Duodenal mucosa (tissue), 2 donors: ENCODE results near the gene MKRN2.

Experiments used
- H3K27ac ChIP-seq: one replicate; pipeline ENCODE4 v1.7.0; 2013; ENCODE audit warnings: low read depth, low read length
- H3K27me3 ChIP-seq, 2 donors: one replicate each; pipeline ENCODE4 v1.7.0; 2013; ENCODE audit warnings: low read length in 2 of 2, control low read depth in 1 of 2; ENCODE audit not compliant: insufficient read depth in 2 of 2, control insufficient read depth in 1 of 2
- H3K36me3 ChIP-seq, 2 donors: one replicate each; pipeline ENCODE4 v1.7.0; 2013; ENCODE audit warnings: low read length in 2 of 2, control low read depth in 1 of 2; ENCODE audit not compliant: insufficient read depth in 2 of 2, control insufficient read depth in 1 of 2
- H3K4me1 ChIP-seq, 2 donors: one replicate each; pipeline ENCODE4 v1.7.0; 2013; ENCODE audit warnings: low read length in 2 of 2, control low read depth in 1 of 2; ENCODE audit not compliant: insufficient read depth in 2 of 2, control insufficient read depth in 1 of 2
- H3K4me3 ChIP-seq, 2 donors: one replicate each; pipeline ENCODE4 v1.7.0; 2013; ENCODE audit warnings: low read length in 2 of 2, low read depth in 1 of 2
- H3K9ac ChIP-seq, 2 donors: one replicate each; pipeline ENCODE4 v1.7.0; 2013; ENCODE audit warnings: low read length in 2 of 2, low read depth in 1 of 2
- H3K9me3 ChIP-seq, 2 donors: one replicate each; pipeline ENCODE4 v1.7.0; 2013; ENCODE audit warnings: low read length in 2 of 2, control low read depth in 1 of 2; ENCODE audit not compliant: control insufficient read depth in 1 of 2

Gene MKRN2

DNA sequence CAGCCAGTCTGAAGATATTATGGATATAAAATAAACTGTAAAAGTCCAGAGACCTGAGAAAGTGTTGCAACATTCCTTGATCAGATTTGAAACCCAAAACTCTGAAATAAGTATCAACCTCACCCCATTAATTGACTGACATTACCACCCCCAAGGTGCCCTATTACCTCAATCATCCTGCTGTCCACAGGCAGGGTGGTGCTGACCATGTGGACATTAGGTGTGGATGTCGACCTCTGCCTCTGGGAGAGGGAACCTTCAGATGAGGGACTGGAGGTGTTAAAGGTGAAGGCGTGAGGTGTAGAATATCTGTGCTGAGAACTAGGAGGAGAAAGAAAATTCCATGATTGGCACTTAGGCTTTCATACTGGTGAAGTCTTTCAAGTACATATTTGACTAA lies 47.1 kb downstream of the MKRN2 start:
- Histone ChIP-seq H3K4me3 (no peak overlapping the region), H3K9ac (no peak overlapping the region), H3K4me1 (no peaks in the 10 kb centered on the region), H3K9me3 (no peaks in the 10 kb centered on the region), H3K36me3 (peaks cover 33 to 85% of the 10 kb centered on the region in 2 donors), H3K27me3 (no peaks in the 10 kb centered on the region), H3K27ac (no peak overlapping the region)

DNA sequence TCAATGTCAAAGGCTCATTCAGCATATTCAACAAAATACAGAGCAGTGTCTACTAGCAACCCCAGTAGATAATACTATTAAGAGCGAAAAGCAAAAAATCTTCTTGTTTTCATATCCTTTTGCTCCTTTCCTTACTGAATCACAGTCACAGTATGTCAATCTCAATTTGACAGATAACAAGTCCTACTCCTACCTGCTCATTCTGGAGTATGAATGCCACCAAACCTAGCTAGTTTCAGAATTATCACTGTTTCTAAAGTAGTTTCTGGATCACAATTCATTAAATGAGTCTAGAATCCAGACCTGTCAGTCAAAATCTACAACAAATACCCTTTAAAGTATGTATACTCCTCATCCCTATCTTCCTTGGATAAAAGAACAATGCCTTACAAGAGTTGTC lies 51.5 kb downstream of the MKRN2 start:
- Histone ChIP-seq H3K36me3 (peaks cover 25 to 65% of the 10 kb centered on the region in 2 donors), H3K27me3 (no peaks in the 10 kb centered on the region), H3K9ac (no peak overlapping the region), H3K4me1 (no peaks in the 10 kb centered on the region), H3K4me3 (no peak overlapping the region), H3K27ac (no peak overlapping the region), H3K9me3 (no peaks in the 10 kb centered on the region)

DNA sequence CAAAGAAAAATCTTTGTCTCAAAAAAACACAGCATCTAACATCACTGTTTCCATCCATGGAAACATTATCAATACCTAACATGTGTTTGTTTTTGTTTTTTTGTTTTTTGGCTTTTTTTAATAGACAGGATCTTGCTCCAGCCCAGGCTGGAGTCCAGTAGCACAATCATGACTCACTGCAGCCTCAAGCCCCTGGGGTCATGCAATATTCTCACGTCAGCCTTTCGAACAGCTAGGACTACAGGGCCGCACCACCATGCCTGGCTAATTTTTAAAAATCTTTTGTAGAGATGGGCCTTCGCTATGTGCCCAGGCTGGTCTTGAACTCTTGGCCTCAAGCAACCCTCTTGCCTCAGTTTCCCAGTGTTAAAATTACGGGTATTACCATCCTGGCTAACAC lies 54.2 kb downstream of the MKRN2 start:
- H3K9me3 ChIP-seq: no peaks in the 10 kb centered on the region
- H3K27me3 ChIP-seq: no peaks in the 10 kb centered on the region
- H3K4me3 ChIP-seq: no peak overlapping the region
- no peak overlapping the region for H3K27ac ChIP-seq
- no peaks in the 10 kb centered on the region for H3K4me1 ChIP-seq
- no peak overlapping the region for H3K9ac ChIP-seq
- H3K36me3 ChIP-seq: peaks cover 29 to 52% of the 10 kb centered on the region in 2 donors

DNA sequence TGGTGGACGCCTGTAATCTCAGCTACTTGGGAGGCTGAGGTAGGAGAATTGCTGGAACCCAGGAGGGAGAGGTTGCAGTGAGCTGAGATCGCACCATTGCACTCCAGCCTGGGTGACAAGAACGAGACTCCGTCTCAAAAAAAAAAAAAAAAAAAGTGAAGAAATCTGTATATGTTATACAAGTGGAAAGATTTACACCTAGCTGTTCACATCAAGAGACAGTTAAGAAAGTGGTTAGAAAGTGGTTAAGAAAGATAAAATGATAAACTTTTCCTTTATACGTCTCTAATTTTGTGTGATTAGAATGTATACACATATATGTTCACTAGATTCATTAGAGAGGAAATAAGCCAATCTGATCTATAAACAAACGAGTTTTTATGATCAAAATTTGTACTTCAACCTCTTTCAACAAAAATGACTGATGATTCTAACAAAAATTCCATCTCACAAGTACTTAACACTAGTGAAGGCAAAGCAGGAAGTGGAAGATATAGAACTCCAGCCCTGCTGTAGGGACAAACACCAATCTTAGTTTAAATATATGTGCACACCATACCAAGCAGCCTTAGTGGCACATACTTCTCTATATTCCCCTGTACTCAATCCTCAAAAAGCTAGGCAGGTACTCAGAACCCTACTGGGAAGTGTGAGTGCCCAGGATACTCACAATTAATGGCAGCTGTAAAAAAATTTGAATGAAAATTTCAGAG lies 55.8 kb downstream of the MKRN2 start:
- Histone ChIP-seq H3K4me1 (no peaks in the 10 kb centered on the region), H3K9me3 (no peaks in the 10 kb centered on the region), H3K9ac (no peak overlapping the region), H3K27me3 (no peaks in the 10 kb centered on the region), H3K36me3 (peaks cover 27 to 55% of the 10 kb centered on the region in 2 donors), H3K27ac (no peak overlapping the region), H3K4me3 (no peak overlapping the region)

DNA sequence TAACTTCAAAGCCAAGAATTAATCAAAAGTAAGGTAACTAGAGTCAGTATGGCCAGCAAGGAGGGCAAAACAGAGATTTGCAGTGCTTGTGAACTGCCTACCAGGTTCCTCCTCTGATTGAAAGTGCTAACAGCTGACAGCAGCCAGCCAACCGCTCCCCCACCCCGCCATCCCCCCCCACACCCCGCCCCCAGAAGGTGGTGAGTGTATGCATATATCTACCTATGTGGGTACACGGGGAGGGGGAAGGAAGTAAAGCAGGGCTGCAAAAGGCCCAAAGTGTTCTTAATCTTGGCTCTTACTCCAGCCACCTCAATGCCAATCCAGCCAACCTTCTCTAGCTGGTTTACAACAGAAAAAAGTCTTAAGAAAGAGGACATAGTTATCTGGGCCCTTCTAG lies 56.4 kb downstream of the MKRN2 start:
- Histone ChIP-seq H3K4me3 (no peak overlapping the region), H3K27me3 (no peaks in the 10 kb centered on the region), H3K4me1 (no peaks in the 10 kb centered on the region), H3K9ac (no peak overlapping the region), H3K27ac (no peak overlapping the region), H3K9me3 (no peaks in the 10 kb centered on the region), H3K36me3 (peaks cover 28 to 59% of the 10 kb centered on the region in 2 donors)

DNA sequence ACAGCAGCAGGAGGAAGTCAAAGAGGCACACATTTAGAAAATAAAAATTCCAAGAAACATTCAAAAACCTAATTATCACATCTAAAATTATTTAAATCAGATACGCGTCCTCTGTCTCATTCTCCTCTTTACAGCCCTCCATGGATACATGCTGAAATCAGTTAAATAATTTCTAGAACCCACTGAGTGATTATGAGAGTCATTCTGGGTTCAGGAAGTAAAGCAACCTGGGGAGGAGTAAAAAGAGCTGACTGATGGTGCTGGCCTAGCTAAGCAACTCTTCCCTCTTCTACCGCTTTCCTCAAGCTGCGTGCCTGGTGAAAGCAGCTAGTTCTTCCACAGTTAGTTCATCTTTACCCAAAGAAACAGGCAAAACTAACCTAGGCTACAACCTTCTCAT lies 58.4 kb downstream of the MKRN2 start:
- H3K36me3 ChIP-seq: peaks cover 22 to 51% of the 10 kb centered on the region in 2 donors
- no peak overlapping the region for H3K27ac ChIP-seq

DNA sequence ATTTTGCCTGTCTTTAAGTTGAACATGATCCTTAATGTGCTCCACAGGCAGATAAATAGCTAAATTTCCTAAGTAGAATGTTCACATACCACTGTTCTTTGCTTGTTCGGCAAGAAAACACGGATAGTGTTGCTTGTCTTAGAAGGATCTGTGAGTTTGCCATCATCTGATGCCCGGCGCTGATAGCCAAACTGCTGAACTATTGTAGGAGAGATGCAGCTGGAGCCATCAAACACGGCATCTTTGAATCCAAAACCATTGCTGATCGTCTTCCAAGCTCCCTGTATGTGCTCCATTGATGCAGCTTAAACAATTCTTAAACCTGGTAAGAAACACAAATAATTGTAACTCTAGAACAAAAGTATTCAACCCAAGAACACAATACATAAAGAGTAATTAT lies 61.5 kb downstream of the MKRN2 start:
- Histone ChIP-seq H3K4me3 (no peak overlapping the region), H3K27ac (no peak overlapping the region), H3K9me3 (no peaks in the 10 kb centered on the region), H3K9ac (no peak overlapping the region), H3K36me3 (peaks cover 14 to 36% of the 10 kb centered on the region in 2 donors), H3K27me3 (no peaks in the 10 kb centered on the region), H3K4me1 (peaks cover 11 to 19% of the 10 kb centered on the region in 2 donors)

More for the DNA sequence above, 58.4 kb downstream of the MKRN2 start:
- no peak overlapping the region for H3K4me3 ChIP-seq
- no peaks in the 10 kb centered on the region for H3K4me1 ChIP-seq
- no peak overlapping the region for H3K9ac ChIP-seq
- H3K9me3 ChIP-seq: no peaks in the 10 kb centered on the region
- no peaks in the 10 kb centered on the region for H3K27me3 ChIP-seq

DNA sequence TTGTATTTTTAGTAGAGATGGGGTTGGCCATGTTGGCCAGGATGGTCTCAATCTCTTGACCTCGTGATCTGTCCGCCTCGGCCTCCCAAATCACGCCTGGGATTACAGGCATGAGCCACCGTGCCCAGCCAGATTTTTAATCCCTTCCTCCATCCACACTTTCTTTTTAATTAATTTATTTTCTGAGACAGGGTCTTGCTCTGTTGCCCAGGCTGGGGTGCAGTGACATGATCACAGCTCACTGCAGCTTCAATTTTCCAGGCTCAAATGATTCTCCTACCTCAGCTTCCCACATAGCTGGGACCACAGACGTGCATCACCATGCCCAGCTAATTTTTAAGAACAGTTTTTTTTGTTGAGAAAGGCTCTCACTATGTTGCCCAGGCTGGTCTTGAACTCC lies 63.4 kb downstream of the MKRN2 start:
- H3K4me3 ChIP-seq: no peak overlapping the region
- no peaks in the 10 kb centered on the region for H3K27me3 ChIP-seq
- H3K4me1 ChIP-seq: peaks cover 13 to 21% of the 10 kb centered on the region in 2 donors
- peaks cover 4 to 33% of the 10 kb centered on the region in 2 donors for H3K36me3 ChIP-seq
- no peak overlapping the region for H3K27ac ChIP-seq
- no peak overlapping the region for H3K9ac ChIP-seq
- no peaks in the 10 kb centered on the region for H3K9me3 ChIP-seq

DNA sequence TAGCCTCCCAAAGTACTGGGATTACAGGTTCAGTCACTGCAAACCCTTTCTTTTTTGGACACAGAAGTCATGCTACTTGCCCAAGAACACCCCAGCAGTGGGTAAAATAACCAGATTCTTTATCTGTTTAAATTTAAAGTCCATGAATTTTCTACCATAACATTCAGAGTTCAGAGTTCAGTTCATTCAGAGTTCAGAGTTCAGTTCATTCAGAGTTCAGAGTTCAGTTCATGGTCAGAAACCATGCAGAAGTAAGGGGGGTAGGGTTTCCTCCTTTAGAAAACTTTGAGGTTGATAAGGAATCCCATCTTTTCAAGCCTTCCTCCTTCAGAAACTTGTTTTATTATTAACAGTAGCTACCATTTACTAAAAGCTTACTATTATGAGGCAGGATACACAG lies 63.8 kb downstream of the MKRN2 start:
- peaks cover 17 to 25% of the 10 kb centered on the region in 2 donors for H3K4me1 ChIP-seq
- H3K9ac ChIP-seq: no peak overlapping the region
- no peaks in the 10 kb centered on the region for H3K27me3 ChIP-seq
- no peak overlapping the region for H3K4me3 ChIP-seq
- H3K36me3 ChIP-seq: peaks cover 4 to 29% of the 10 kb centered on the region in 2 donors
- H3K27ac ChIP-seq: no peak overlapping the region
- H3K9me3 ChIP-seq: no peaks in the 10 kb centered on the region

DNA sequence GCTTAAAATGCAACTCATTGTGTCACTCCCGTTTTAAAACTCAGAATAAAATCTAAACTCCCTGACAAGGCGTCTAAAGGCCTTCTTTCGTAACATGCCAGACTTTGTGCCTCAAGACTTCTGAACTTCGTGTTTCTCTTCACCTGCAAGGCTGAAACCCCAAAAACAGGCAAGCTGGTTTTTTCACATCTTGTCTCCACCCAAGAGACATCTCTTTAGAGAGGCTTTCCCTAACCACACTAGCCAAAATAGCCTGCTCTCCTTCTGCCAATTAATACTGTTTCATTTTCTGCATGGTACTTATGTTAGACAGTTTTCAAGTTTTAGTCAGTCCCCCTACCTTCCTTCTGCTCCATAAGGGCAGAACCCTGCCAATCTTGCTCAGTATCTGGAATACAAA lies 65.4 kb downstream of the MKRN2 start:
- Histone ChIP-seq H3K9ac (no peak overlapping the region), H3K36me3 (peaks cover 4 to 13% of the 10 kb centered on the region in 2 donors), H3K4me3 (no peak overlapping the region), H3K27me3 (no peaks in the 10 kb centered on the region), H3K4me1 (peaks cover 23 to 31% of the 10 kb centered on the region in 2 donors), H3K9me3 (no peaks in the 10 kb centered on the region), H3K27ac (no peak overlapping the region)
